H9 (cell line): Measurements from ENCODE around the gene SHH. TPM values are rescaled to one million over a fixed set of nuclear protein-coding genes. Genes with fewer than 3 reads are reported as not detected.

Experiments used
- DNase-seq: peaks from one replicate; pipeline ENCODE4 v3.0.0-alpha.2; 2017
- H2AFZ ChIP-seq: one replicate; pipeline ENCODE4 v1.6.1; 2013; ENCODE audit warnings: mild to moderate bottlenecking, low read length, control low read depth, moderate library complexity
- H2AK5ac ChIP-seq: 2 replicates; pipeline ENCODE4 v1.6.1; 2013; ENCODE audit warnings: low read length, control low read depth, mixed read lengths; ENCODE audit not compliant: insufficient read length
- H2BK120ac ChIP-seq: one replicate; pipeline ENCODE4 v1.6.1; 2013; ENCODE audit warnings: low read depth, mild to moderate bottlenecking, low read length, control low read depth, inconsistent platforms; ENCODE audit not compliant: poor library complexity, severe bottlenecking
- H2BK12ac ChIP-seq: 2 replicates; pipeline ENCODE4 v1.6.1; 2013; ENCODE audit warnings: low read length, control low read depth, mixed read lengths, low read depth; ENCODE audit not compliant: insufficient read length
- H2BK15ac ChIP-seq: 2 replicates; pipeline ENCODE4 v1.6.1; 2013; ENCODE audit warnings: low read depth, low read length, control low read depth
- H2BK20ac ChIP-seq: one replicate; pipeline ENCODE4 v1.6.1; 2013; ENCODE audit warnings: low read depth, mild to moderate bottlenecking, low read length, control low read depth, inconsistent platforms; ENCODE audit not compliant: poor library complexity, severe bottlenecking
- H2BK5ac ChIP-seq: 2 replicates; pipeline ENCODE4 v1.6.1; 2013; ENCODE audit warnings: low read length, control low read depth, mixed read lengths; ENCODE audit not compliant: insufficient read length
- H3K14ac ChIP-seq: 2 replicates; pipeline ENCODE4 v1.6.1; 2013; ENCODE audit warnings: low read length, control low read depth; ENCODE audit not compliant: insufficient read depth
- H3K18ac ChIP-seq: 2 replicates; pipeline ENCODE4 v1.6.1; 2013; ENCODE audit warnings: low read depth, mild to moderate bottlenecking, mixed read lengths, low read length, control low read depth; ENCODE audit not compliant: insufficient read length
- H3K23ac ChIP-seq: 2 replicates; pipeline ENCODE4 v1.6.1; 2013; ENCODE audit warnings: low read length, control low read depth, mixed read lengths, low read depth; ENCODE audit not compliant: insufficient read length
- H3K23me2 ChIP-seq: 2 replicates; pipeline ENCODE4 v1.6.1; 2013; ENCODE audit warnings: low read depth, mild to moderate bottlenecking, mixed read lengths, low read length, control low read depth; ENCODE audit not compliant: insufficient read length, poor library complexity, severe bottlenecking
- H3K27ac ChIP-seq: 2 replicates; pipeline ENCODE4 v1.5.1; 2013; ENCODE audit warnings: low read length, control low read depth, mixed read lengths, low read depth; ENCODE audit not compliant: insufficient read length
- H3K27me3 ChIP-seq: 2 replicates; pipeline ENCODE4 v1.6.1; 2013; ENCODE audit warnings: low read length, control low read depth, inconsistent platforms; ENCODE audit not compliant: insufficient read depth
- H3K4ac ChIP-seq: 2 replicates; pipeline ENCODE4 v1.6.1; 2013; ENCODE audit warnings: low read depth, mild to moderate bottlenecking, control low read depth, inconsistent platforms, low read length, moderate library complexity
- H3K4me1 ChIP-seq: 2 replicates; pipeline ENCODE4 v1.6.1; 2013; ENCODE audit warnings: low read length, control low read depth, inconsistent platforms; ENCODE audit not compliant: insufficient read depth
- H3K4me2 ChIP-seq: 2 replicates; pipeline ENCODE4 v1.6.1; 2013; ENCODE audit warnings: low read length, control low read depth, mixed read lengths; ENCODE audit not compliant: insufficient read length, insufficient read depth
- H3K56ac ChIP-seq: 2 replicates; pipeline ENCODE4 v1.6.1; 2013; ENCODE audit warnings: low read depth, mild to moderate bottlenecking, mixed read lengths, low read length, control low read depth; ENCODE audit not compliant: insufficient read length
- H3K79me1 ChIP-seq: 2 replicates; pipeline ENCODE4 v1.6.1; 2013; ENCODE audit warnings: low read depth, mild to moderate bottlenecking, moderate library complexity, low read length, control low read depth, inconsistent platforms; ENCODE audit not compliant: insufficient read depth, poor library complexity, severe bottlenecking
- H3K79me2 ChIP-seq: 2 replicates; pipeline ENCODE4 v1.6.1; 2013; ENCODE audit warnings: low read length, control low read depth, inconsistent platforms; ENCODE audit not compliant: insufficient read depth
- H3K9ac ChIP-seq: 2 replicates; pipeline ENCODE4 v1.6.1; 2013; ENCODE audit warnings: low read length, control low read depth, mixed read lengths; ENCODE audit not compliant: insufficient read length; ENCODE audit errors: extremely low read depth
- H3K9me3 ChIP-seq: one replicate; pipeline ENCODE4 v1.6.1; 2013; ENCODE audit warnings: low read depth, low read length, inconsistent platforms; ENCODE audit not compliant: control insufficient read depth
- H3T11ph ChIP-seq: one replicate; pipeline ENCODE4 v1.6.1; 2013; ENCODE audit warnings: mild to moderate bottlenecking, low read length, control low read depth, inconsistent platforms
- H4K20me1 ChIP-seq: one replicate; pipeline ENCODE4 v1.6.1; 2013; ENCODE audit not compliant: control insufficient read depth, insufficient read length, insufficient read depth
- H4K5ac ChIP-seq: 2 replicates; pipeline ENCODE4 v1.6.1; 2013; ENCODE audit warnings: low read depth, mild to moderate bottlenecking, mixed read lengths, low read length, control low read depth; ENCODE audit not compliant: insufficient read length
- H4K8ac ChIP-seq: replicated peaks from 2 replicates; pipeline ENCODE4 v1.6.1; 2013; ENCODE audit warnings: low read length, control low read depth, mixed read lengths, low read depth; ENCODE audit not compliant: insufficient read length
- H4K91ac ChIP-seq: 2 replicates; pipeline ENCODE4 v1.6.1; 2013; ENCODE audit warnings: low read depth, mild to moderate bottlenecking, moderate library complexity, mixed read lengths, low read length, control low read depth; ENCODE audit not compliant: insufficient read length
- H3K27ac Mint-ChIP-seq, 3 experiments: 2 replicates in 2 of 3; 3 replicates in 1 of 3; pipeline ENCODE4 v1.8.0; 2020 to 2021; ENCODE audit warnings: mixed read lengths in 3 of 3, mild to moderate bottlenecking in 1 of 3, moderate library complexity in 1 of 3
- H3K27me3 Mint-ChIP-seq: 2 replicates; pipeline ENCODE4 v1.8.0; 2021; ENCODE audit warnings: low read depth, mild to moderate bottlenecking, moderate library complexity, mixed read lengths
- H3K36me3 Mint-ChIP-seq, 3 experiments: 2 replicates in 2 of 3; 3 replicates in 1 of 3; pipeline ENCODE4 v1.8.0; 2020 to 2021; ENCODE audit warnings: low read depth in 3 of 3, mixed read lengths in 3 of 3; ENCODE audit not compliant: insufficient read depth in 1 of 3
- H3K4me1 Mint-ChIP-seq, 2 experiments: 2 replicates each; pipeline ENCODE4 v1.8.0; 2020; ENCODE audit warnings: mixed read lengths in 2 of 2
- H3K4me3 Mint-ChIP-seq, 2 experiments: 2 replicates in 1 of 2; 3 replicates in 1 of 2; pipeline ENCODE4 v1.8.0; 2020 to 2021; ENCODE audit warnings: mild to moderate bottlenecking in 2 of 2, mixed read lengths in 2 of 2, moderate library complexity in 1 of 2
- H3K9me3 Mint-ChIP-seq, 2 experiments: 2 replicates in 1 of 2; 3 replicates in 1 of 2; pipeline ENCODE4 v1.8.0; 2020; ENCODE audit warnings: mild to moderate bottlenecking in 2 of 2, mixed read lengths in 2 of 2, moderate library complexity in 1 of 2
- total RNA-seq: library from RNA; stranded (reverse); gene quantifications from 2 replicates; pipeline ENCODE4 v1.2.1, GENCODE V29; 2021
- TF ChIP-seq, protein P1 (sequence below): fragments of 200-600 bp; sonication (generic); conservative IDR thresholded peaks from 3 replicates; pipeline ENCODE4 v1.8.0; 2021; ENCODE audit warnings: antibody characterized with exemption, mild to moderate bottlenecking

The SHH gene
- total RNA-seq, 1 experiment from 2014 or later = 0.07 TPM

- Histone ChIP-seq H2AFZ (no peak overlapping the region), H3K4me2 (no peak overlapping the region), H3K4me1 (no peaks in the 10 kb centered on the region; the same call in 1 of the 2 replicates), H3K9me3 (no peaks in the 10 kb centered on the region), H3K18ac (no peak overlapping the region), H4K20me1 (no peaks in the 10 kb centered on the region), H4K91ac (no peak overlapping the region), H3K27me3 (no peaks in the 10 kb centered on the region), H2BK5ac (no peak overlapping the region), H3K56ac (no peak overlapping the region), H2AK5ac (no peak overlapping the region), H4K8ac (no peak overlapping the region), H3K79me1 (peaks cover 11% of the 10 kb centered on the region), H3K4ac (no peak overlapping the region), H3K27ac (no peak overlapping the region), H2BK120ac (no peak overlapping the region), H3K23me2 (no peaks in the 10 kb centered on the region), H2BK12ac (no peak overlapping the region), H3T11ph (no peak overlapping the region), H3K79me2 (peaks cover 7% of the 10 kb centered on the region; the same call in 1 of the 2 replicates), H3K23ac (no peak overlapping the region), H2BK15ac (no peak overlapping the region), H3K14ac (no peak overlapping the region; the same call in 1 of the 2 replicates), H3K9ac (no peak overlapping the region), H2BK20ac (no peak overlapping the region), H4K5ac (no peak overlapping the region)
- DNase-seq = no peak
- no peak overlapping the region for H3K4me3 Mint-ChIP-seq
- H3K9me3 Mint-ChIP-seq = peaks cover 6 to 7% of the 10 kb centered on the region in 2 experiments; a peak in 3 of 5 replicates
- TF ChIP-seq, protein P1, sequence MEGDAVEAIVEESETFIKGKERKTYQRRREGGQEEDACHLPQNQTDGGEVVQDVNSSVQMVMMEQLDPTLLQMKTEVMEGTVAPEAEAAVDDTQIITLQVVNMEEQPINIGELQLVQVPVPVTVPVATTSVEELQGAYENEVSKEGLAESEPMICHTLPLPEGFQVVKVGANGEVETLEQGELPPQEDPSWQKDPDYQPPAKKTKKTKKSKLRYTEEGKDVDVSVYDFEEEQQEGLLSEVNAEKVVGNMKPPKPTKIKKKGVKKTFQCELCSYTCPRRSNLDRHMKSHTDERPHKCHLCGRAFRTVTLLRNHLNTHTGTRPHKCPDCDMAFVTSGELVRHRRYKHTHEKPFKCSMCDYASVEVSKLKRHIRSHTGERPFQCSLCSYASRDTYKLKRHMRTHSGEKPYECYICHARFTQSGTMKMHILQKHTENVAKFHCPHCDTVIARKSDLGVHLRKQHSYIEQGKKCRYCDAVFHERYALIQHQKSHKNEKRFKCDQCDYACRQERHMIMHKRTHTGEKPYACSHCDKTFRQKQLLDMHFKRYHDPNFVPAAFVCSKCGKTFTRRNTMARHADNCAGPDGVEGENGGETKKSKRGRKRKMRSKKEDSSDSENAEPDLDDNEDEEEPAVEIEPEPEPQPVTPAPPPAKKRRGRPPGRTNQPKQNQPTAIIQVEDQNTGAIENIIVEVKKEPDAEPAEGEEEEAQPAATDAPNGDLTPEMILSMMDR = no peak
- H3K27ac Mint-ChIP-seq = peak overlapping the region in 1 of 3 experiments; percentile 68; a peak in 2 of 7 replicates
- peaks cover 37% of the 10 kb centered on the region in 2 experiments for H3K4me1 Mint-ChIP-seq
- H3K27me3 Mint-ChIP-seq = no peaks in the 10 kb centered on the region
- peaks cover 24 to 29% (median 28%) of the 10 kb centered on the region in 3 experiments for H3K36me3 Mint-ChIP-seq
These were observed 58.1 kb downstream of the SHH start for GRCh38 chr7:155754165-155754564.
